Endometrium (tissue), 2 donors: ENCODE measurements around the gene ATG16L2.

Experiments used
- FAIRE-seq: peaks from 2 replicates; lab custom pipeline; 2012; peaks lifted over from hg19 to GRCh38; lab: Jason Lieb, UNC
- donor health status: control.
- donor health status: control.

Gene ATG16L2

GRCh38 chr11:72814286-72815109 is at the start of gene ATG16L2:
Gene ATG16L2, plus strand, starts transcription at chr11:72814411. Its CDS starts 35 bp downstream, at chr11:72814446.
- FAIRE-seq, result no peak

- no peak for FAIRE-seq
Observed at GRCh38 chr11:72764503-72764902, 49.7 kb upstream of the ATG16L2 start.

- no peak for FAIRE-seq
Observed at GRCh38 chr11:72766152-72766902, 47.9 kb upstream of the ATG16L2 start.

- no peak for FAIRE-seq
Observed at GRCh38 chr11:72767203-72768062, 46.8 kb upstream of the ATG16L2 start.

GRCh38 chr11:72768581-72768980 is 45.6 kb upstream of the ATG16L2 start:
- no peak for FAIRE-seq

- no peak for FAIRE-seq
Observed at GRCh38 chr11:72769680-72770079, 44.5 kb upstream of the ATG16L2 start.

GRCh38 chr11:72770799-72771198 is 43.4 kb upstream of the ATG16L2 start:
- FAIRE-seq, result no peak

- no peak for FAIRE-seq
Observed at GRCh38 chr11:72771507-72771906, 42.7 kb upstream of the ATG16L2 start.

- FAIRE-seq, result no peak
Observed at GRCh38 chr11:72772059-72772458, 42.2 kb upstream of the ATG16L2 start.

GRCh38 chr11:72773291-72773690 is 40.9 kb upstream of the ATG16L2 start:
- no peak for FAIRE-seq

GRCh38 chr11:72773696-72774095 is 40.5 kb upstream of the ATG16L2 start:
- FAIRE-seq, result no peak

- no peak for FAIRE-seq
Observed at GRCh38 chr11:72774499-72774898, 39.7 kb upstream of the ATG16L2 start.

- FAIRE-seq, result no peak
Observed at GRCh38 chr11:72775288-72776110, 38.7 kb upstream of the ATG16L2 start.

- FAIRE-seq, result no peak
Observed at GRCh38 chr11:72776117-72776843, 37.9 kb upstream of the ATG16L2 start.

GRCh38 chr11:72776844-72777754 is 37.1 kb upstream of the ATG16L2 start:
- no peak for FAIRE-seq

- FAIRE-seq, result no peak
Observed at GRCh38 chr11:72777755-72778278, 36.4 kb upstream of the ATG16L2 start.

GRCh38 chr11:72778535-72779494 is 35.4 kb upstream of the ATG16L2 start:
- FAIRE-seq, result no peak

- no peak for FAIRE-seq
Observed at GRCh38 chr11:72779495-72780128, 34.6 kb upstream of the ATG16L2 start.
